Erythroblast (primary cell): Measurements from ENCODE around the gene C19orf12.

Source experiments
- GATA1 ChIP-seq: IDR thresholded peaks from 2 replicates; pipeline ENCODE4 v1.6.1; 2011; ENCODE audit warnings: low read depth, mild to moderate bottlenecking, control low read depth, low read length, moderate library complexity
- POLR2A ChIP-seq: IDR thresholded peaks from 2 replicates; pipeline ENCODE4 v1.6.1; 2011; ENCODE audit warnings: mild to moderate bottlenecking, low read length

GRCh38 chr19:29753934-29754305 is 38.9 kb upstream of the C19orf12 start:
- TF ChIP-seq POLR2A (no peak), GATA1 (no peak)
